ENCODE measurements around the gene APLP1. TPM values are rescaled to one million over a fixed set of nuclear protein-coding genes. Genes with fewer than 3 reads are reported as not detected.
"Not testable (repeated sequence)": the region's sequence is repeated elsewhere in the genome, so short reads cannot be mapped to it uniquely, and the experiment has no call there.

The APLP1 gene
- total and polyA plus RNA-seq, 7 donors: 0.48 to 4.1 (median 0.84) TPM

DNA sequence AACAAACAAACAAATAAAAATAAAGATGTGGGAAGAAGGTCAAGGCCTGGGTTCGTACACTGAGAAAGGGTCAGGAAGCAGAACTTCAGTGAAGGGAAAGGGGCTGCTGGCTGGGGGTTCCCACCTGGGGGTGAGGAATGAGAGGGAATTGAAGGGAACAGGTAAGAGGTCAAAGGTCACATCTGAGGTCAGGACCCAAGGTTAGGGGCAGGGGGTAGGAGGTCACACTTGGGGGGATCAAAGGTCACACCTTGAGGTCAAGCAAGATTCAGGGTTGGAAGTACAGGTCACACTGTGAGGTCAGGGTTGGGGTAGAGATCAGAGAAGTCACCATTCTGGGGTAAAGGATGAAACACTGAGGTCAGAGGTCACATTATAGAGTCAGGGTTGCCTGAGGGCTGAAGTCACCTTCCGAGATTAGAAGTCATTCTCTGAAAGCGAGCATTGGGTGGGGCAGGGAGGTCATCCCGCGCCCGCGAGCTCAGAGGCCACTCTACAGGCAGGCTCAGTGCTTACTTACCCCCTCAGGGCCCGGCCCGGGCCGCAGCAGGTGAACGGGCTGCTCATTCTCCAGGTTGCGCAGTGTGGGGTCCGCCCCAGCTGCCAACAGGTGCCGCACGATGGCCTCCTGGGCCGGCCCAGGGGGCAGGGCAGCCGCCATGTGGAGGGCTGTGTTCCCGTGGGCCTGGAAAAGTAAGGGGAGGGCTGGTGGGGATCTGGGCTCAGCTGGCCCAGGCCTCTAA is 21.2 kb downstream of the APLP1 start:
- H3K36me3 ChIP-seq (ENCODE audit: insufficient read depth in 1 of 2, low read depth in 1 of 2): peaks cover 0 to 48% of the 10 kb centered on the region in 2 donors
- H3K27me3 ChIP-seq (ENCODE audit: insufficient read depth in 3 of 3, low read length in 2 of 3): no peaks in the 10 kb centered on the region
- ATAC-seq: no peak
- WGBS, 3 donors: 90 to 94% (median 90%) methylated on average over 15 to 18 of the region's 18 CpGs
- H3K27ac ChIP-seq: no peak overlapping the region
- intact Hi-C loops (cut with DNase I): no loop called here
- no peak overlapping the region for H3K4me3 ChIP-seq
- DNase-seq: no peak
- no peaks in the 10 kb centered on the region for H3K4me1 ChIP-seq
- TF ChIP-seq, protein P1, sequence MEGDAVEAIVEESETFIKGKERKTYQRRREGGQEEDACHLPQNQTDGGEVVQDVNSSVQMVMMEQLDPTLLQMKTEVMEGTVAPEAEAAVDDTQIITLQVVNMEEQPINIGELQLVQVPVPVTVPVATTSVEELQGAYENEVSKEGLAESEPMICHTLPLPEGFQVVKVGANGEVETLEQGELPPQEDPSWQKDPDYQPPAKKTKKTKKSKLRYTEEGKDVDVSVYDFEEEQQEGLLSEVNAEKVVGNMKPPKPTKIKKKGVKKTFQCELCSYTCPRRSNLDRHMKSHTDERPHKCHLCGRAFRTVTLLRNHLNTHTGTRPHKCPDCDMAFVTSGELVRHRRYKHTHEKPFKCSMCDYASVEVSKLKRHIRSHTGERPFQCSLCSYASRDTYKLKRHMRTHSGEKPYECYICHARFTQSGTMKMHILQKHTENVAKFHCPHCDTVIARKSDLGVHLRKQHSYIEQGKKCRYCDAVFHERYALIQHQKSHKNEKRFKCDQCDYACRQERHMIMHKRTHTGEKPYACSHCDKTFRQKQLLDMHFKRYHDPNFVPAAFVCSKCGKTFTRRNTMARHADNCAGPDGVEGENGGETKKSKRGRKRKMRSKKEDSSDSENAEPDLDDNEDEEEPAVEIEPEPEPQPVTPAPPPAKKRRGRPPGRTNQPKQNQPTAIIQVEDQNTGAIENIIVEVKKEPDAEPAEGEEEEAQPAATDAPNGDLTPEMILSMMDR (IDR thresholded peaks at IDR 0.05): no peak
- no peaks in the 10 kb centered on the region for H3K9me3 ChIP-seq

DNA sequence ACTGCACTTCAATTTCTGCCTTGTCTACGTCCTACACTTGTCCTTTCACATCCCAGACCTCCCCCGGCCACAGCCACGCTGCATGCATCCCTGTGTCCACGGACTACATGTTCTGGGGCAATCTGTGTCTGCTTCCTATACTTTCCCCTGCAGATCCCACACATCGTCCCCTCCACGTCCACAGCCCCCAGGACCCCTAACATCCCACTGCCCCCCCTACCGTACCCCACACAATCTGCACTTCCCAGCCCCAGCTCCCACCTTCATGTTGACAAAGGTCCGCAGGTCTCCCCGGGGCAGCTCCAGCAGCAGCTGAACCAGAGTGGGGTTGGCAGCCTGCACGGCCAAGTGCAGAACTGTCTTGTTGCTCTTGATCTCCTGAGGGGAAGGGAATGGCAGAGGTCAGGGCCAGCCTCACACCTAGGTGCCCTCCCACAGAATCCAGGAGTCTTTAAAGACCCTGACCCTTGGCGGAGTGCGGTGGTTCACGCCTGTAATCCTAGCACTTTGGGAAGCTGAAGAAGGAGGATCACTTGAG is 21.8 kb downstream of the APLP1 start:
- TF ChIP-seq, protein P1 (IDR thresholded peaks at IDR 0.05): no peak
- Histone ChIP-seq H3K9me3 (no peaks in the 10 kb centered on the region), H3K36me3 (ENCODE audit: insufficient read depth in 1 of 2, low read depth in 1 of 2) (peaks cover 0 to 53% of the 10 kb centered on the region in 2 donors), H3K4me3 (no peak overlapping the region), H3K27me3 (ENCODE audit: insufficient read depth in 3 of 3, low read length in 2 of 3) (no peaks in the 10 kb centered on the region), H3K4me1 (no peaks in the 10 kb centered on the region), H3K27ac (no peak overlapping the region)
- WGBS, 3 donors: 90 to 94% (median 91%) methylated on average over 13 of the region's 13 CpGs
- no peak for DNase-seq
- no peak for ATAC-seq
- intact Hi-C loops (cut with DNase I): no loop called here

DNA sequence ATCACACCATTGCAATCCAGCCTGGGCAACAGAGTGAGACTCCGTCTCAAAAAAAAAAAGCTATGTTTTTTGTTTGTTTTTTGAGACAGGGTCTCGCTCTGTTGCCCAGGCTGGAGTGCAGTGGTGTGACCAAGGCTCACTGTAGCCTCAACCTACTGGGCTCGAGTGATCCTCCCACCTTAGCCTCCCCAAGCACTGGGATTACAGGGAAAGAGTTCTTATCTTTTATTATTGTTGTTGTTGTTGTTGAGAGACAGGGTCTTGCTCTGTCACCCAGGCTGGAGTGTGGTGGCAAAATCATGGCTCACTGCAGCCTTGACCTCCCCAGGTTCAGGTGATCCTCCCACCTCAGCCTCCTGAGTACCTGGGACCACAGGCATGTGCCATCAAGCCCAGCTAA is 23.4 kb downstream of the APLP1 start:
- H3K9me3 ChIP-seq; ATAC-seq; H3K4me3 ChIP-seq; H3K27ac ChIP-seq; H3K27me3 ChIP-seq (ENCODE audit: insufficient read depth in 3 of 3, low read length in 2 of 3); H3K4me1 ChIP-seq; DNase-seq; intact Hi-C loops (cut with DNase I): not testable (repeated sequence)
- peaks cover 0 to 63% of the 10 kb centered on the region in 2 donors for H3K36me3 ChIP-seq (ENCODE audit: insufficient read depth in 1 of 2, low read depth in 1 of 2)
- WGBS, 3 donors: 93 to 94% (median 94%) methylated on average over 3 of the region's 3 CpGs

DNA sequence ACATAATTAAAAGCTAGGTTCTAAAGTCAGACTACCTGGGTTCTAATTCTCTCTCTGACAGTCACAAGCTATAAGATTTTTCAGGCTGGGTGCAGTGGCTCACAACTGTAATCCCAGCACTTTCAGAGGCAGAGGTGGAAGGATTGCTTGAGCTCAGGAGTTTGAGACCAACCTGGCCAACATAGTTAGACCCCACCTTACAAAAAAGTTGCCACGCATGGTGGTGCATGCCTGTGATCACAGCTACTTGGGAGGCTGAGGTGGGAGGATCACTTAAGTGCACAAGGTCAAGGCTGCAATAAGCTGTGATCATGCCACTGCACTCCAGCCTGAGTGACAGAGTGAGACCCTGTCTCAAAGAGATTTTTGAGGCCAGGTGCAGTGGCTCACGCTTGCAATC is 26.0 kb downstream of the APLP1 start:
- H3K4me3 ChIP-seq: no peak overlapping the region
- no peaks in the 10 kb centered on the region for H3K9me3 ChIP-seq
- H3K4me1 ChIP-seq: peaks cover 7% of the 10 kb centered on the region
- no peak for ATAC-seq
- no peak for DNase-seq
- 94 to 97% (median 97%) methylated on average over 2 of the region's 2 CpGs for WGBS, 3 donors
- peaks cover 0 to 4% (median 0%) of the 10 kb centered on the region in 3 donors for H3K27me3 ChIP-seq (ENCODE audit: insufficient read depth in 3 of 3, low read length in 2 of 3)
- TF ChIP-seq, protein P1 (IDR thresholded peaks at IDR 0.05): no peak
- intact Hi-C loops (cut with DNase I): no loop called here
- peaks cover 0 to 42% of the 10 kb centered on the region in 2 donors for H3K36me3 ChIP-seq (ENCODE audit: insufficient read depth in 1 of 2, low read depth in 1 of 2)
- H3K27ac ChIP-seq: no peak overlapping the region

DNA sequence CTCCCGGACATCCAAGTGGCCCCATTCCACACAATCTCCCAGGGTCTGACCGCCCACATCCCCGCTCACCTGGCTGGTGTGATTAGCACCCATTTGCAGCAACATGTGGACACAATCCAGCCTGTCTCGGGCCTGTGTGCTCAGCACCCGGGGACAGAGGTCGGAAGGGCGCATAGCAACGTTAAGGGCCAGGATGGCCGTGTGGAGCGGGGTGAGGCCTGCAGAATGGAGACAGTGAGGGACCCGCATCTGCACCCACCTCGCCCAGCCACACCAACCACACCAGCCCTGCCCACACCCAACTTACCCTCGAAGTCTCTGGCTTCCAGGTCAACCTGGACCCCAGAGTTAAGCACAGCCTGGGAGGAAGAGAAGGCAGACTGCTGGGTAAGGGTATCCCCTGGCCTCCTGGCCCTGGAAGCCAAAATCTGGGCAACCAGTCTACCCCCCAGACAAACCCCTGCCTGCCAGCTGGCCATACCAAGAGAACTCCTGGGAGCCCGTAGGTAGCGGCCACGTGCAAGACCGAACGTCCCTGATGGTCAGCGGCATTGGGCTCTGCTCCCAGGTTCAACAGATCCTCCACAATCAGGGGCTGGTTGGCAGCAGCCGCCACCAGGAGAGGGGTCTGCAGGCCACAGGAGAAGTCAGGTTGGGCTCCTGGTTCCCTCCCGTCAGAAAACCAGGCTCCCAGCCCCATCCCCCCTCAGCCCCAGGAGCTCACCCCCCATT is 27.7 kb downstream of the APLP1 start:
- no peak overlapping the region for H3K4me3 ChIP-seq
- ATAC-seq: no peak
- peaks cover 0 to 4% (median 0%) of the 10 kb centered on the region in 3 donors for H3K27me3 ChIP-seq (ENCODE audit: insufficient read depth in 3 of 3, low read length in 2 of 3)
- H3K27ac ChIP-seq: no peak overlapping the region
- intact Hi-C loops (cut with DNase I): no loop called here
- H3K4me1 ChIP-seq: peaks cover 7% of the 10 kb centered on the region
- 87 to 91% (median 91%) methylated on average over 21 of the region's 21 CpGs for WGBS, 3 donors
- H3K36me3 ChIP-seq (ENCODE audit: insufficient read depth in 1 of 2, low read depth in 1 of 2): peaks cover 0 to 29% of the 10 kb centered on the region in 2 donors
- TF ChIP-seq, protein P1 (IDR thresholded peaks at IDR 0.05): no peak
- H3K9me3 ChIP-seq: no peaks in the 10 kb centered on the region
- DNase-seq: no peak
